ENCODE measurements around the gene SLC16A8. TPM values are rescaled to one million over a fixed set of nuclear protein-coding genes. Genes with fewer than 3 reads are reported as not detected.

The SLC16A8 gene
- total and polyA plus RNA-seq, 9 of the 15 experiments (the other 6 are each of a cell fraction or from before 2014, with no cell fraction given) = not detected

- TF ChIP-seq STAT6 (CRISPR knock-in tag; IDR thresholded peaks at IDR 0.05) (no peak), KAT2B (IDR thresholded peaks at IDR 0.05; ENCODE audit: low read depth, low read length) (no peak), ZNF253 (CRISPR knock-in tag; conservative IDR thresholded peaks at IDR 0.05) (no peak), SREBF1 (IDR thresholded peaks at IDR 0.05; ENCODE audit: borderline replicate concordance, low read depth, low read length) (no peak), FOXA1 (IDR thresholded peaks at IDR 0.05; ENCODE audit: borderline replicate concordance) (no peak), HMG20A (CRISPR knock-in tag; conservative IDR thresholded peaks at IDR 0.05) (no peak), NELFE (IDR thresholded peaks at IDR 0.05; ENCODE audit: insufficient read depth, insufficient read length) (no peak), EGR1 (conservative IDR thresholded peaks at IDR 0.05) (peak; percentile 28; the same call in 1 of the 2 replicates), SMARCB1 (IDR thresholded peaks at IDR 0.05; ENCODE audit: insufficient read length, low read depth) (no peak), ZKSCAN1 (IDR thresholded peaks at IDR 0.05; ENCODE audit: low read depth, low read length) (peak; percentile 61; the same call in 1 of the 2 replicates), TAF7 (tag; IDR thresholded peaks at IDR 0.05) (0 out of 2 replicates have a peak, but pooled peaks have one; percentile 10), MXI1 (IDR thresholded peaks at IDR 0.05; ENCODE audit: low read depth, low read length) (no peak), CBX2 (IDR thresholded peaks at IDR 0.05; ENCODE audit: insufficient read depth, low read length, poor library complexity, severe bottlenecking) (no peak), YBX1 (IDR thresholded peaks at IDR 0.05) (no peak), C11orf30 (IDR thresholded peaks at IDR 0.05; ENCODE audit: low read depth) (0 out of 2 replicates have a peak, but pooled peaks have one; percentile 1), ZNF511 (CRISPR knock-in tag; IDR thresholded peaks at IDR 0.05) (no peak), HDAC3 (IDR thresholded peaks at IDR 0.05; ENCODE audit: borderline replicate concordance, partially characterized antibody) (no peak), CHD1 (IDR thresholded peaks at IDR 0.05; ENCODE audit: low read length) (no peak), MCM7 (IDR thresholded peaks at IDR 0.05) (no peak), ZNF444 (CRISPR knock-in tag; IDR thresholded peaks at IDR 0.05) (no peak), NR1H2 (CRISPR knock-in tag; IDR thresholded peaks at IDR 0.05) (no peak), ARID2 (IDR thresholded peaks at IDR 0.05) (no peak), CBFA2T2 (conservative IDR thresholded peaks at IDR 0.05) (peak; percentile 29; the same call in 1 of the 2 replicates)
- TF ChIP-seq, protein P1, sequence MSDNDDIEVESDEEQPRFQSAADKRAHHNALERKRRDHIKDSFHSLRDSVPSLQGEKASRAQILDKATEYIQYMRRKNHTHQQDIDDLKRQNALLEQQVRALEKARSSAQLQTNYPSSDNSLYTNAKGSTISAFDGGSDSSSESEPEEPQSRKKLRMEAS (CRISPR knock-in tag; IDR thresholded peaks at IDR 0.05) = peak; percentile 63
- TF ChIP-seq, protein P2, sequence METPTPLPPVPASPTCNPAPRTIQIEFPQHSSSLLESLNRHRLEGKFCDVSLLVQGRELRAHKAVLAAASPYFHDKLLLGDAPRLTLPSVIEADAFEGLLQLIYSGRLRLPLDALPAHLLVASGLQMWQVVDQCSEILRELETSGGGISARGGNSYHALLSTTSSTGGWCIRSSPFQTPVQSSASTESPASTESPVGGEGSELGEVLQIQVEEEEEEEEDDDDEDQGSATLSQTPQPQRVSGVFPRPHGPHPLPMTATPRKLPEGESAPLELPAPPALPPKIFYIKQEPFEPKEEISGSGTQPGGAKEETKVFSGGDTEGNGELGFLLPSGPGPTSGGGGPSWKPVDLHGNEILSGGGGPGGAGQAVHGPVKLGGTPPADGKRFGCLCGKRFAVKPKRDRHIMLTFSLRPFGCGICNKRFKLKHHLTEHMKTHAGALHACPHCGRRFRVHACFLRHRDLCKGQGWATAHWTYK (CRISPR knock-in tag; IDR thresholded peaks at IDR 0.05) = 0 out of 2 replicates have a peak, but pooled peaks have one; percentile 41
Observed at GRCh38 chr22:38126928-38127668, 43.1 kb upstream of the SLC16A8 start (continued).
